HEK293 (cell line): Measurements from ENCODE around the gene RAB7B.

Experiments used
- CTCF ChIA-PET: fragments of 350-600 bp; formaldehyde crosslinking; extraction: SDS; loops from one replicate; lab custom pipeline; 2021; ENCODE audit warnings: antibody characterized with exemption; lab: Yijun Ruan, JAX
- POLR2A ChIA-PET: fragments of 300-600 bp; formaldehyde crosslinking; extraction: SDS; loops from one replicate; lab custom pipeline; 2020; ENCODE audit warnings: antibody characterized with exemption, inconsistent platforms; lab: Yijun Ruan, JAX
- H3K27ac ChIP-seq: fragments of 200-500 bp; sonication (Bioruptor generic); 2 replicates; pipeline ENCODE4 v1.5.1; 2014; ENCODE audit warnings: low read depth, low read length, control low read depth, inconsistent platforms; ENCODE audit errors: extremely low read depth
- H3K36me3 ChIP-seq, 2 experiments: fragments of 200-500 bp in 1 of 2; sonication (Bioruptor generic) in 1 of 2; 1 replicate in 1 of 2; 2 replicates in 1 of 2; pipeline ENCODE4 v1.5.1; 2014 to 2017; ENCODE audit warnings: inconsistent platforms in 2 of 2, low read length in 2 of 2; ENCODE audit not compliant: control insufficient read depth in 2 of 2, insufficient read depth in 1 of 2
- H3K4me1 ChIP-seq: fragments of 200-500 bp; sonication (Bioruptor generic); 2 replicates; pipeline ENCODE4 v1.5.1; 2014; ENCODE audit warnings: mild to moderate bottlenecking, low read length, inconsistent platforms; ENCODE audit not compliant: control insufficient read depth, insufficient read depth
- H3K4me3 ChIP-seq: 2 replicates; pipeline ENCODE4 v1.5.1; 2011; ENCODE audit warnings: low read depth, mild to moderate bottlenecking, control low read depth, low read length, moderate library complexity
- H3K9me3 ChIP-seq: fragments of 200-500 bp; sonication (Bioruptor generic); 2 replicates; pipeline ENCODE4 v1.5.1; 2014; ENCODE audit warnings: low read depth, low read length, inconsistent platforms; ENCODE audit not compliant: control insufficient read depth, insufficient read depth
- CTCF ChIP-seq: fragments of 450-650 bp; formaldehyde crosslinking; IDR thresholded peaks from 2 replicates; pipeline ENCODE4 v1.5.1; 2016; ENCODE audit warnings: missing biosample characterization, missing genetic modification characterization
- GLIS1 ChIP-seq: fragments of 450-650 bp; formaldehyde crosslinking; IDR thresholded peaks from 2 replicates; pipeline ENCODE4 v1.5.1; 2016; ENCODE audit warnings: missing biosample characterization, missing genetic modification characterization
- KLF10 ChIP-seq: fragments of 450-650 bp; IDR thresholded peaks from 2 replicates; pipeline ENCODE4 v1.5.1; 2018; ENCODE audit warnings: missing biosample characterization, mild to moderate bottlenecking, missing genetic modification characterization
- PRDM1 ChIP-seq: fragments of 450-650 bp; formaldehyde crosslinking; IDR thresholded peaks from 2 replicates; pipeline ENCODE4; 2016; ENCODE audit warnings: missing biosample characterization, missing genetic modification characterization
- PRDM10 ChIP-seq: fragments of 450-650 bp; formaldehyde crosslinking; IDR thresholded peaks from 2 replicates; pipeline ENCODE4 v1.5.1; 2016; ENCODE audit warnings: missing biosample characterization, missing genetic modification characterization
- REPIN1 ChIP-seq: fragments of 450-650 bp; formaldehyde crosslinking; IDR thresholded peaks from 2 replicates; pipeline ENCODE4 v1.5.1; 2017; ENCODE audit warnings: missing biosample characterization, missing genetic modification characterization, low read depth
- SP7 ChIP-seq: fragments of 450-650 bp; formaldehyde crosslinking; IDR thresholded peaks from 2 replicates; pipeline ENCODE4 v1.5.1; 2016; ENCODE audit warnings: missing biosample characterization, missing genetic modification characterization
- ZBTB6 ChIP-seq: fragments of 450-650 bp; formaldehyde crosslinking; IDR thresholded peaks from 2 replicates; pipeline ENCODE4 v1.5.1; 2017; ENCODE audit warnings: missing biosample characterization, missing genetic modification characterization
- ZNF18 ChIP-seq: fragments of 450-650 bp; formaldehyde crosslinking; IDR thresholded peaks from 2 replicates; pipeline ENCODE4 v1.5.1; 2016; ENCODE audit warnings: missing biosample characterization, missing genetic modification characterization
- ZNF423 ChIP-seq: fragments of 450-650 bp; formaldehyde crosslinking; IDR thresholded peaks from 2 replicates; pipeline ENCODE4 v1.5.1; 2016; ENCODE audit warnings: missing biosample characterization, missing genetic modification characterization
- ZNF600 ChIP-seq: fragments of 450-650 bp; formaldehyde crosslinking; IDR thresholded peaks from 2 replicates; pipeline ENCODE4 v1.5.1; 2016; ENCODE audit warnings: missing biosample characterization, missing genetic modification characterization
- ZNF623 ChIP-seq: fragments of 450-650 bp; formaldehyde crosslinking; IDR thresholded peaks from 2 replicates; pipeline ENCODE4 v1.5.1; 2016; ENCODE audit warnings: missing biosample characterization, missing genetic modification characterization
- ZNF654 ChIP-seq: fragments of 450-650 bp; formaldehyde crosslinking; IDR thresholded peaks from 2 replicates; pipeline ENCODE4 v1.5.1; 2016; ENCODE audit warnings: low read depth, missing biosample characterization, missing genetic modification characterization
- ZNF670 ChIP-seq: fragments of 450-650 bp; formaldehyde crosslinking; IDR thresholded peaks from 2 replicates; pipeline ENCODE4 v1.5.1; 2016; ENCODE audit warnings: missing biosample characterization, missing genetic modification characterization, low read depth
- TF ChIP-seq, protein P1 (sequence below): fragments of 450-650 bp; formaldehyde crosslinking; IDR thresholded peaks from 2 replicates; pipeline ENCODE4 v1.5.1; 2016; ENCODE audit warnings: missing biosample characterization, missing genetic modification characterization

RAB7B gene

GRCh38 chr1:205978676-205979075 lies 24.5 kb downstream of the RAB7B start:
- CTCF ChIA-PET = interaction anchor here (1.4 to 6.2 kb wide), 10 partner anchors 8 to 454 kb away, joined by 3 to 527 read pairs (median 29); no protein-coding TSS in a partner anchor

GRCh38 chr1:205977402-205978014 lies 25.7 kb downstream of the RAB7B start:
- Histone ChIP-seq H3K27ac (no peak overlapping the region), H3K4me3 (no peak overlapping the region), H3K9me3 (no peaks in the 10 kb centered on the region), H3K36me3 (no peaks in the 10 kb centered on the region), H3K4me1 (no peaks in the 10 kb centered on the region)
- TF ChIP-seq, protein P1, sequence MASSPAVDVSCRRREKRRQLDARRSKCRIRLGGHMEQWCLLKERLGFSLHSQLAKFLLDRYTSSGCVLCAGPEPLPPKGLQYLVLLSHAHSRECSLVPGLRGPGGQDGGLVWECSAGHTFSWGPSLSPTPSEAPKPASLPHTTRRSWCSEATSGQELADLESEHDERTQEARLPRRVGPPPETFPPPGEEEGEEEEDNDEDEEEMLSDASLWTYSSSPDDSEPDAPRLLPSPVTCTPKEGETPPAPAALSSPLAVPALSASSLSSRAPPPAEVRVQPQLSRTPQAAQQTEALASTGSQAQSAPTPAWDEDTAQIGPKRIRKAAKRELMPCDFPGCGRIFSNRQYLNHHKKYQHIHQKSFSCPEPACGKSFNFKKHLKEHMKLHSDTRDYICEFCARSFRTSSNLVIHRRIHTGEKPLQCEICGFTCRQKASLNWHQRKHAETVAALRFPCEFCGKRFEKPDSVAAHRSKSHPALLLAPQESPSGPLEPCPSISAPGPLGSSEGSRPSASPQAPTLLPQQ (tag by site-specific recombination) = peak; percentile 52; the same call in 1 of the 2 replicates
- TF ChIP-seq ZNF423 (peak; percentile 74; the same call in 1 of the 2 replicates), KLF10 (no peak), REPIN1 (tag by site-specific recombination) (no peak), CTCF (tag by site-specific recombination) (peak; percentile 88), SP7 (tag by site-specific recombination) (peak; percentile 30; the same call in 1 of the 2 replicates), ZNF654 (tag by site-specific recombination) (peak; percentile 95), ZBTB6 (tag by site-specific recombination) (no peak)
- POLR2A ChIA-PET = interaction anchor here (0.7 to 1.9 kb wide), 7 partner anchors 55 to 346 kb away, joined by 3 to 18 read pairs (median 4); partner anchors contain the start of gene ELK4
- CTCF ChIA-PET = interaction anchor here (0.6 to 6.2 kb wide), 96 partner anchors 9 to 569 kb away, joined by 3 to 527 read pairs (median 5); partner anchors contain the start of genes AVPR1B, CTSE, ELK4 and PM20D1

More at GRCh38 chr1:205978676-205979075, 24.5 kb downstream of the RAB7B start:
- TF ChIP-seq ZNF623 (tag by site-specific recombination) = no peak
- POLR2A ChIA-PET = interaction anchor here (0.5 kb wide), 1 partner anchor 68 kb away, joined by 4 read pairs; no protein-coding TSS in a partner anchor
- Histone ChIP-seq H3K9me3 (no peaks in the 10 kb centered on the region), H3K4me1 (no peaks in the 10 kb centered on the region), H3K27ac (no peak overlapping the region), H3K36me3 (no peaks in the 10 kb centered on the region), H3K4me3 (no peak overlapping the region)

GRCh38 chr1:205976708-205977401 lies 26.3 kb downstream of the RAB7B start:
- H3K9me3 ChIP-seq = no peaks in the 10 kb centered on the region
- no peak overlapping the region for H3K27ac ChIP-seq
- no peak overlapping the region for H3K4me3 ChIP-seq
- H3K36me3 ChIP-seq = no peaks in the 10 kb centered on the region
- POLR2A ChIA-PET = interaction anchor here (0.7 to 1.9 kb wide), 7 partner anchors 54 to 345 kb away, joined by 3 to 18 read pairs (median 4); partner anchors contain the start of gene ELK4
- CTCF ChIA-PET = interaction anchor here (0.5 to 6.2 kb wide), 95 partner anchors 8 to 569 kb away, joined by 3 to 527 read pairs (median 5); partner anchors contain the start of genes AVPR1B, CTSE, ELK4 and PM20D1
- H3K4me1 ChIP-seq = no peaks in the 10 kb centered on the region
- TF ChIP-seq GLIS1 (tag by site-specific recombination) = peak; percentile 69
- peak; percentile 72 for TF ChIP-seq ZNF600 (tag by site-specific recombination)
- TF ChIP-seq ZNF670 = no peak
- peak; percentile 33; the same call in 1 of the 2 replicates for TF ChIP-seq PRDM10 (tag by site-specific recombination)
- peak; percentile 86 for TF ChIP-seq ZNF18 (tag by site-specific recombination)
- no peak for TF ChIP-seq PRDM1 (tag by site-specific recombination)
- TF ChIP-seq ZBTB6 (tag by site-specific recombination) = peak; percentile 94; the same call in 1 of the 2 replicates
